ENCODE data around the gene PTPRO.

PTPRO gene

GRCh38 chr12:15322164-15323061, at the start of gene PTPRO:
TSS of gene PTPRO (plus strand) at chr12:15322508.
- no peak for DNase-seq

GRCh38 chr12:15273896-15274295, 48.4 kb upstream of the PTPRO start:
- DNase-seq, result no peak

- no peak for DNase-seq
Measured at GRCh38 chr12:15274561-15274967, 47.7 kb upstream of the PTPRO start.

DNA sequence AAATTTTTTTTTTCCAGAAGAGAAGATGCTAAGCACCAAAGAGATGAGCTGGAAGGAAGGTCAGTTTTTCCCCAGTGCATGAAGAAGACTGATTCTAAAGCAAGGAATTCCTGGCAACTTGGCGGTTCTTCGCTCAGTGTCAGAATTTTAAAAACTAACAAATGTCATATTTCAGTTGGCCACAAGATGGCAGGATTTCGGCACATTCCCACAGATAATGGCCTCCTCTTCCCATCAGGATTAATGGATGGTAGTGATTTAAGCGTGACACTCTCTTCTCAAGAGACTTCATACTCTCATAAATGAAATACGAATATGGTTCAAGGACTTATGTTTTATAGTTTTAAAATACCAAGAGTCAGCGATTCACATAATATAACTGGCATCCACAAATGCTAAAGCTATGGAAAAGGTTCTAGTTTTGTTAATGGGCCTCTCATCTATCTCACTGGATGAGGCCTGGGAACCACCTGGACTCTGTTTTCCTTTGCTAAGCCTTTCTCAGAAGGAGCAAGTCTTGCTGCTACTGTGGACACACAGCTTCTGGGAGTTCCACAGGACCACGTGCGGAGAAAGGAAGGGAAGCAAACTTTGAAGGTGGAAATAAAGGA, 46.1 kb upstream of the PTPRO start:
- no peak for DNase-seq

DNA sequence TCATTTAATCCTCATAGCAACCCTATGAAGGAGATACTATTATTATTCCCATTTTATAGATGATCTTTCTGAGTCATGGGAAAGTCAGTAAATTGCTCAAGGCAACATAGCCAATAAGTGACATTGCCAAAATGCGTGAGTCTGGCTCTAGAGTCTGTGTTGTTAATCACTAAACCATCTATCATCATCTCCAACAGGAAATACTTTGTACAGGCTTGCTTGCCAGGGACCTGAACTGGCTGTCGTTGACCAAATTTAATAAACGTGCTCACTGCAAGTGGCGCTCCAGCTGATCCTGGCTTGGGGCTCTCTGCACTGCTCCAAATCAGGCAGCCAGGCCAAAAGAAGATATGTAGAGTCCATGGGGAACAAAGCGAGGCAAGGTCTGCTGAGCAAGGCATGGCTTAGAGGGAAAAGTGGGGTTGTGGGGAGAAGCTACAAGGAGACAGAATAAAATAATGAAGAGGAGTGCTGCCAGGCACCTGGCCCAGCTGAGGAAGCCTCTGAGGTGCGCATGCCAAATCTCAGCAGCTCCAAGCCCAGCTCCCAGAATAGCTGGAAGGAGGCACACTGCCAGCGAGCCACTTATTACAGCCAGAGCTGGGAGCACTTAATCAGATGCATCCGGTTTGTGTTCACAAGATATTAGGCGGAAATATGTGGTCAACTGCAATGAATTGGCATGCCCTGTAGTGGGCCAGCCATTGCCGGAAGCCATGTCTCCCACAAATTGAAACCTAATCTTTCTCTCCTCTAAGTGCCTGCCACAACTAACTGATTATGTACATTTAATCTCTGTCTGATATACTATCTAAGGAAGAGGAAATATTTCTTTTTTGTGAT, 43.3 kb upstream of the PTPRO start:
- no peak for DNase-seq

- no peak for DNase-seq
Measured at GRCh38 chr12:15280930-15281329, 41.4 kb upstream of the PTPRO start.

GRCh38 chr12:15289192-15289591, 33.1 kb upstream of the PTPRO start:
- no peak for DNase-seq

GRCh38 chr12:15293731-15294130, 28.6 kb upstream of the PTPRO start:
- no peak for DNase-seq

- no peak for DNase-seq
Measured at GRCh38 chr12:15299947-15300346, 22.4 kb upstream of the PTPRO start.

- DNase-seq, result no peak
Measured at GRCh38 chr12:15304296-15304695, 18.0 kb upstream of the PTPRO start.

- no peak for DNase-seq
Measured at GRCh38 chr12:15306605-15307004, 15.7 kb upstream of the PTPRO start.

DNA sequence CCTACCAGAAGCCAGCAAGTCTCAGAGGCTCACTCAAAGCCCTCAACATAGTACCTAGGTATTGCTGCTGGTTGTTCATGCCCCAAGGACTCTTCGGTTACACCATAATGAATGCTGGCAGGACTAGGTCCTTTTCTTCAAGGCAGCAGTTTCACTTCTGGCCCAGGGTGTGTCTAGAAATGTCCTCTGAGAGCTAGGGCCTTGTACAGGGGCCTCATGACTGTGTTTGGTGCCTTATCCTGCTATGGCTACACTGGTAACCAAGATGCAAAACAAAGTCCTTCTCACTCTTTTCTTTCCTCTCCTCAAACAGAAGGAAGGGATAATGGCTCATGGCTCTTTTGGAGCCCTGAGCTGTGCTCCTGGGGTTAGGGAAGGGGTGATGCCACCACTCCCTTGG, 15.2 kb upstream of the PTPRO start:
- DNase-seq, result no peak

DNA sequence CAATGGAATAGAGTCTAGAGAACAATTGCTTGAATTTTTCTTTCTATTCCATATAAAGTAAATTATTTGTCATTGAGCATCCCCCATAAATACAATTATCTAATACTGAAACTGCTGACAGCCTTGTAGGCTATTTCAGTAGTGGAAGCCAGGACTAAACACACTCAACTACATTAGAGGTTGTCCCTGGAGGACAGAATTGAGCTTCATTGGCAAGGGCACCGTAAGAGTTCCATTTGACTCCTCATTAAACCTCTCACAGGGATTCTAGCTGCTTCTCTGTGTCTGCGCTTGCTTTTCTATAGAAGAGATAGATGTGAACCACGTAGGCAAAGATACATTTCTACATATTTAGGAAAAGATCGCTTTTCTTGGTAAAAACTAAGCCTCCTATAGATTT, 3.5 kb upstream of the PTPRO start:
- no peak for DNase-seq

DNA sequence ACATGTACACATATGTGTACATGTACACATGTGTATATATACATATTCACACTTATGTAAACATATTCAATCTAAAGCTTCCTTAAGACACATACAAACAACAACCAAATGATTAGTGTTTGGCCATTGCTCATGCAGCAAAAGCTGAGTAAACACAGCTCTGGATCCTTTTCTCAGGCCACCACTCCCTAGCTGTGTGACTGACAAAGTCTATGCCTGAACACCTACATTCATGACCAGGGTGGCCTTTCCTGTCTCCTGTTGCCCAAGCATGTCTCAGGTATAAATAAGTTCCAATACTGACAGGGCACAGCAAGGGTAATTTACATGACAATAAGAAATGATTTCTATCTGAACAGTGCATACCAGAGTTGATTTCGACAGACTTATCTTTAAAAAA, 1.4 kb upstream of the PTPRO start:
- no peak for DNase-seq

DNA sequence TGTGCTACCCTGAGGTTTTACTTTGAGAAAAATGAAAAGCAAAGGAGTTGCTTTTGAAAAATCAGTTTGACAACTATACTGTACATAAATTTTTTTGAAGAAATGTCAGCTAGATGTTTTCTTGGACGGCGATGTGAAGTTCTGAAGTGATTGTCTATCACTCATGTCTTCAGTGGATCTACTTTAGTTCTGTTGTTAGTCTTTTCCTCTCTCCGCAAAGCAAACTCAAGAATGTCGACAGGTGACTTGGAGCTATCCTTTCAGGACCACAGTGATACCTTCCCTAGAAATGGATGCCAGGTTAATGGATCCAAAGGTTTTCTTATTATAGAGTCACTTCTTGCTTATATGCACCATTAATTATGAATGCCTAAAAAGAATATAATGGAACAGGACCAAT, 1.2 kb downstream of the PTPRO start:
- no peak for DNase-seq

DNA sequence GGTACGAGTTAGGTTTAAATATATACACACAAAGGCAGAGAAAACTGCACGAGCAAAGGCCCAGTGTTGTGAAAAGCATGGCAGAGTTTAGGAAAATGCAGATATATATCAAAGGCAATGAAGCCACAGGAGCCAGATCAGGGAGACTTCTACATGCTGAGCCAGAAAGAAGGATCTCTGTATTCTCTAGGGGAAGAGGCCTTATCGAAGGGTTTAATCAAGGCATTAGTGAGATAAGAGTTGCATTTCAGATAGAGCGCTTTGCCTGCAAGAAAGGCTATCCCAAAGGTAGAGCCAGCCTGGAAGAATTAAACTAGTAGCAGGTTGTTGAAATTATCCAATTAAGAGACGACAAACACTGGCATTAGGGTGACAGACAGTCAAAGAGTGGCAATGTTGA, 7.6 kb downstream of the PTPRO start:
- DNase-seq, result no peak

- DNase-seq, result no peak
Measured at GRCh38 chr12:15334225-15334624, 11.9 kb downstream of the PTPRO start.

DNA sequence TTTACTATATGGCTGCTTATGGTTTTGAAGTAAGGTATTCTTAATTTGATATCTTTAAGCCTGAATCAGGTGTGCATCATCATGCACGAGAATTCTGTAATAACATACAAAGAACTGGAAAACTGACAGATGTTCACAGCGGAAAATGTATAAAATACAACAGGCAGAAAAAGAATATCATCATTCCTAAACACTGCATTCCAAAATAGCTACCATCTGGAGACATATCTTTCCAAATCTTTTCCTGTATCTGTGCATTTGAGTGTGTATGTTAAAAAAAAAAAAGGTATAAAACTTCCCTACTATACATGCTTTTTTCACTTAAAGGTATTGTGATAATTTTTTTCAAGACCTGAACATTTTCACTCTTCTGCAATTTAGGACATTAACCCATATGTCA, 13.7 kb downstream of the PTPRO start:
- DNase-seq, result no peak

- DNase-seq, result no peak
Measured at GRCh38 chr12:15336768-15337553, 14.7 kb downstream of the PTPRO start.

GRCh38 chr12:15341371-15341770, 19.1 kb downstream of the PTPRO start:
- DNase-seq, result no peak

GRCh38 chr12:15344561-15344960, 22.3 kb downstream of the PTPRO start:
- no peak for DNase-seq

DNA sequence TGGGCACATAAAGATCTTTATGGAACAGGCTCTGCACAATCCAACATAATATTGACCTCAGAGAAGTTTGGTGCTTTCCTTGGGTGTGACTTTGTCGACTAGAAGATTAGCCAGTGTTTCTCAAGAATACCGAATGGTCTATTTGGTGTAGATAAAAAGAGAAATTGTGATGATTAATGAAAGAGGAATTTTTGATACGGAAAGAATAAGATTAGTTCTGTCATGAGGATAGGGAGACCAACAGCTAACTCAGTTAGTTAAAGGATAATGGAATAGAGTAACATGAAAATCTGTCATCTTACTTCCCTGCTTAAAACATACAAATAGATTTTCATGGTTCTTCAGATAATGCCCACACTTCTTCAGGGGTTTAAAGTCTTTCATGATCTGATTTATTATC, 24.2 kb downstream of the PTPRO start:
- DNase-seq, result no peak

DNA sequence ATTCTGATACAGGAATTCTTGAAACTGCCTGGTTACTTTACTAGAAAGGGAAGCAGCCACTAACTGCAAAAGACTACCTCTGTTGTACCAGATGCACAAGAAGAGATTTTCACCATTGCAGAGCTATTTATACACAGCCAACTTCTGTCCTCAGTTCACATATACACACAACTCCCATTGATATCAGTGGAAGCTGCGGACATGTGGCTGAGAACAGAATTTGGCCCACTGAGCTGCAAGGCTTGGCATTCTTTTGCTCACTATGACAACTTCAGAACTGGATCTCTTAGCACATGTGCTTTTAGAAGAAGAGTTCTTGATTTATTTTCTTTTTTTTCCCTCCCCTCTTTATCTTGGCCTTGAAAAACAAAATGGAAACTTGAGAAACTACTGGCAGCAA, 28.3 kb downstream of the PTPRO start:
- no peak for DNase-seq
